HG03280 (cell line): ENCODE measurements around the gene FRMD4A.

Experiments used
- ATAC-seq: cut with Tn5 transposase; IDR thresholded peaks from one replicate; pipeline ENCODE4 v1.9.1; 2021; ENCODE audit warnings: mild to moderate bottlenecking, moderate library complexity; ENCODE audit not compliant: unreplicated experiment

FRMD4A gene

DNA sequence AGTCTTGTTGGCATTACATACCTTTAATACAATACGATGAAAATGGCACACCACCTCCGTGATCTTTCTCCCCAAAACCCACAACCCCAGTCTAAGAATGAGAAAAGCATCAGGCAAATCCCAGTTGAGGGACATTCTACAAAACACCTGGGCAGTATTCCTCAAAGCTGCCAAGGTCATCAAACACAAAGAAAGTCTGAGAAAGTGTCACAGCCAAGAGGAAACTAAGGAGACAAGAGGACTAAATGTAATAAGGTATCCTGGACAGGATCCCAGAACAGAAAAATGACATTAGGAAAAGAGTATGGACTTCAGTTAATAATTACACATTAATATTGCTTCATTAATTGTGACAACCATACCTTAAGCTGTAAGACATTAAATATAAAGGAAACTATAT, 14.5 kb upstream of the FRMD4A start:
- no peak for ATAC-seq

DNA sequence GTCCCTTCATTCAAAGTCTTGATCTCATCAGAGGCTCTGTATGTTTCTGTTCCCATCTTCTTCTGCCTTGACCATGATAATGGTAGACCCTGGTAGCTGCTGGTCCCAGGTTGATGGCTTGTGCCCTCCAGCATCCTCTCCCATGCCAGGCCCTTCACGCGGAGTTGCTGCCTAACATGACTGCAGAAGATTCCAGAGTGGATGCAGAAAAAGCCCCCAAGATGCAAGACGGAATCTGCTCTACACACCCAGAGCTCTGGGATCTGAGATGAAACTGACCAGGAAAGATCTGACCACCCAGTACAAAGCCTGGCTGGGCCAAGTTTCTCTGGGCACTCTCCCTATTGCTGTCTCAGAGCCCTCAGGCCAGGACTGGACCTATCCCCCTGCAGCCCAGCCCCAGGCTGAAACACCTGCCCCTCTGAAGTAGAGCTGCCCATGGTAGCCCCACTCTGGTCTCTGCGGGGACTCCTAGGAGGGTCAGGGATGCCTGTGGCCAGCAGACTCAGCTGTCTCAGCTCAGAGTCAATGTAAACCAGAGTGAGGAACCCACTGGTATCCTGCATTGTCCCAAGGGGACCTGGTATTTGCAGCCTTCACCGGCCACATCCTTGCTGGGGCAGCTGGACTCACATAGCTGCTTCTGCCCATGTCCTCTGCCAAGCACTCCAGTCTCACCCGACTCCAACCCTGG, 9.5 kb upstream of the FRMD4A start:
- no peak for ATAC-seq

DNA sequence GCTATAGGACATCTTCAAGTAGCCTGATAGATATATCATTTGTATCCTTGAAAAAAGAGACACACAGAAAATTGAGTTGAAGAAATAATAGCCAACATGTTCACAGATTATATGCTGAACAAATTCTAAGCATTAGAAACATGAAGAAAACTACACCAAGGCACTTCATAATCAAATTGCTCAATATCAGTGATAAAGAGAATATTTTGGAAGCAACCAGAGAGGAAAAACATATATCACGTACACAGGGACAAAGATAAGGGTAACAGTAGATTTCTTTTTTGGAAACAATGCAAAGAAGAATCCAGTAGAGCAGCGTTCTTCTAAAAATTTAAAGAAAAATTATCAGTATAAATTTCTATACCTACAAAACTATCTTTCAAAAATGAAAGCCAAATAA, 6.0 kb upstream of the FRMD4A start:
- no peak for ATAC-seq

DNA sequence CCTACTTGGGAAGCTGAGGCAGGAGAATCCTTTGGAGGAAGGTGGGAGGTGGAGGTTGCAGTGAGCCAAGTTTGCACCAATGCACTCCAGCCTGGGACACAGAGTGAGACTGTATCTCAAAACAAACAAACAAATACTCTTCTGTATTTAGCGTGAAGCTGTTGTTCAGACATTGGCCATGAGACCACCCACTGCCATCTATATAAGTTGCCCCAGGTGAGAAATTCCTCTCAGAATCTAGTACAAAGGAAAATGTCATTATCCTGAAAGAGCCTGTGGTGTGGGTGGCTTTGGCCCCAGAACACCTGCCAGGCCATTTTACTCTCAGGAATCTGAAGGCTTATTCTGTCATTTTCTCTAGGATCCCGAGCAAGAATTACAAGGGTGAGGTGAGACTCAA, 4.0 kb upstream of the FRMD4A start:
- ATAC-seq: no peak

DNA sequence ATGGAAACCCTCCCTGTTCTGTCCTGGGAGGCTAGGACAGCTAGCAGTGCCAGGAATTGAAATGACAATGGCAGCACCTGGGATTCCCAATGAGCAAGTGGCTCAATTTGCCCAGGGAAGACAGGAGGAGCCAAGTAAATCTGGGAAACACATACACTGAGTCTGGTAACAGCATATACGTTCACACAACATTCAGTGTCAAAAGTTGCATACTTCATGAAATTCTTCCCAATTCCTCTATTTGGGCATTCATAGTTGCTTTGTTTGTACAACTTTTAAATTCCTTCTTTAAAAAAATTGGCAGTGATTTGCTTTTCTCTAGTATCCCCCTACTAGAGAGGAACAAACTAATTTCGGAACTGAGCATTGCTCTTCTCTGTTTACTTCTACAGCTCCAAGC, 2.9 kb upstream of the FRMD4A start:
- ATAC-seq: no peak

DNA sequence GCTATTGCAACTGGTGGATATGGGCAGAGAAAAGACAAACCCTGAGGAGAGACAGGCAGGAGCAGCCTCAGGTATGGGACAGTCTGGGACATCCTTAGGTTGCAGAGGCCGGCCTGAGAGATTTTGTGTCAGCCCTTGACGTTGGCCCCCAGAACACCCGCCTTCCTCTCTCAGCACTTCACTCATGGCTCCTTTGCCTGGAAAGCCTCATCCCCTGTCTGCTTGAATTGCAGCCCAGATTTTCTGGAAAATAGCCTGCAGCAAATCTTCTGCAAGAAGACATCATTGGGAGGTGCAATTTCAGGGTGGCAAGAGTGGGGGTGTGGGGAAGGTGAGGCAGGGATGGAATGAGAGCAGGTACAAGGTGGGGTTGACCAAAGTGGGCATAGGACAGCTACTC, 2.2 kb upstream of the FRMD4A start:
- ATAC-seq: no peak

DNA sequence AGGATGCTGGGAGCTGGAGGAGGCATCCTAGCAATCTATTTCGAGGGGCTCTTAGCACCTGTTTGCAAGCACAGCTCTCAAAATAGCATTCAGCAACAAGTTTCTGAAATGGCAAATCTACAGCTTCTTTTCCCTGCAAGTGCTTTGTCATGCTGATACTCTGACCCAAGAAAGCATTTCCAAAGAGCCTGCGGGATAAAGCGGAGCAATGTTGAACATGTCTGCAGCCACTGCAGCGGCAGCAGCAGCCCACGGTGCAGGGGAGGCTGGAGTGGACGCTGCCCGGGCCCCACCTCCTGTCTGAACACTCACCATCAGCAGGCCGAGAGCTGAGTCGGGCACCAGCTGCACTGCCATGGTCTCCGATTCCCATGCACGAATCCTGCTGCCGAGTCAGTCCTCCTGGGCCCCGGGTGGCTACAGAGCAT, 964 bp downstream of the FRMD4A start:
- no peak for ATAC-seq

DNA sequence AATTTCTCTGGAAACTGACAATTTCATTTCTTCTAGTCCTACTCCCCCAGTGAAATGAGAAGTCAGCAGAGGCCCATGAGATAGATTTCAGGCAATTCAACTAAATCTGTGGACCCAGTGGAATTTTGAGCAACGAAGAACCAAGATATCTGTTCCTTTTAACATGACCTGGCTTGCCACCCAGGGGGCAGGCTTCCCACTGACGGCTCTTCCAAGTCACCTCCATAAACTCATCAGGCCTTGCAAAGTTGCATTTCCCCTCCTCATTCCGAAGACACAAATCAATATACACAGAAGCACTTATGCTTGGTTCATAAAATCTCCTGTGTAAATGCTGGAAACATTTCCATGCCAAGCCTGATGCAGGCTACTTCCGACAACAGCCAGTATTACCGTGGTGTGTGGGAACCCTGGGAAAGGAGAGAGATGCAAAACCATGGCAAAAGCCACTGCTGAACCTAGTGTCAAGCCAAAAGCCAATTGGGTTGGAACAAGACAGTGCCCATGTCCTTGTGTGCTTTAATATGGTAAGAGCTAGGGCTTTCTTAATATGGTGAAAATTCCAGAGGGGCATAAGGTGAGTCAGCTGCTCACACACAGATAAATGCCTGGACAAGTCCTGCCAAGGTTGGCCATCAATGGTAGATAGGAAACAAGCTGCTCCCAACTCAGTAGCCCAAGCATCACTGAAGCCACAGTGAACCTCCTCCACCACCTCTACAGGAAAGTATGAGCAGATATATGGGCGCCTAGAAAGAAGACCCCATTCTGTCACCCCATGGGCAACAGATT, 1.6 kb downstream of the FRMD4A start:
- no peak for ATAC-seq

DNA sequence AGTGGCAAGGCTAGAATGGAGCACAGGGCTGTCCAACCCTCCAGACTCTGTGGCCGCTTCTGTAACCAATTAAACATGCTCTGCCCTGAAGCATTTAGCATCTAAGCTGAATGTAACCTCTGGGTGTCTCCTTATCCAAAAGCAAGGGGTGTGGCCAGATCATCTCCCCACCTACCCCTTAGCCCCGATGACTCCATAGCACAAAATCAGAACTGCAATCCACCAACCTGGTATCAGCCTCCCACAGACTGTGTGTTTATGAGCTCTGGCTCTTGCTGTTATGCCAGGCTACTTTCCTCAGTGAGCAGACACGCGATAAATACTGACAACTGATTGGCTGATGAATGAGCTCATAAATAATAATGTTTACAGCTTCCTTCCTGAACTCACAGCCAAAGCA, 3.2 kb downstream of the FRMD4A start:
- ATAC-seq: no peak

DNA sequence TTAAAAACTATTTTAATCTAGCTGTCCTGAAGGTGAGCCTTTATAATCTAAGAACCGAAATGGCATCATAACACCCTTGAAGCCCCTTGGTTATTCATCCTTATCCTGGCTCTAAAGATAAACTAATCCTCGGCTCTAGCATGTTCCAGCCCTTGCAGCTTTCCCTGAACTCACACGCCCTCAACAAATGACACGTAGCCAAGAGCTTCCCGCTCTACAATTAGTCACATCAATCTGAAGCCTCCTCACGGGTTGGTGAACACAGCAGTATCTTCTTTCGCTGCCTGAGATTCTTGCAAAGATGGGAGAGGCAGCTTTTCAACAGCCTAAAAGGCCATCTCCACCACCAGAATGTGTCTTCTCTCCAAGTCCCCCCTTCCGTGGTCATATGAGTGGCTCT, 4.1 kb downstream of the FRMD4A start:
- ATAC-seq: no peak

DNA sequence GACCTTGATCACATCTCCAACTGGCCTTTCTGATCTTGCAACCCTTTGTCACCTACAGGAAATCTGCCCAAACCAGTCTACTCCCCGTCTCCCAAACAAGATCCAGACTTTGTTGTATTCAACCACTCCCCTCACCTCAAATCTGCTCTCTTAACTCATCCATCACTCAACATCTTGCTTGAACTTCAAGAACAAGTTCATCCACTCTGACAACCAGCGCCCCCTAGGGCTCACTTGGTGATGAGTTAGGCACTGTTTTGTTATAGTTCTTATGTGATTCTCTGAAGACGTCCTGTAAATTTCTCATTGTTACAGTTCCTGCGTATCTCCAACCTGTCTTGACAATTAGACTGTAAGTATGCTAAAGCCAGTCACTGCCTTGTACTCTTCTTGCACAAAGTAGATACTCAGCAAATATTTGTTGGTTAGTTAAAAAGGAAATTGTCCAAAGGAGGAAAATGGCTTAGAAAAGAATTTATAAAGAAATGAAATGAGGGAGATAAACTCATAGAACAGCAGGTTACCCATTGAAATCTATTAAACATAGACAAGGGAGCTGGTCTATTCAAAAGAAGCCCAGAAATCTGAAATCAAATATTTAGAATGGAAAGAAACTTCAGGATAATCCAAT, 5.3 kb downstream of the FRMD4A start:
- no peak for ATAC-seq

DNA sequence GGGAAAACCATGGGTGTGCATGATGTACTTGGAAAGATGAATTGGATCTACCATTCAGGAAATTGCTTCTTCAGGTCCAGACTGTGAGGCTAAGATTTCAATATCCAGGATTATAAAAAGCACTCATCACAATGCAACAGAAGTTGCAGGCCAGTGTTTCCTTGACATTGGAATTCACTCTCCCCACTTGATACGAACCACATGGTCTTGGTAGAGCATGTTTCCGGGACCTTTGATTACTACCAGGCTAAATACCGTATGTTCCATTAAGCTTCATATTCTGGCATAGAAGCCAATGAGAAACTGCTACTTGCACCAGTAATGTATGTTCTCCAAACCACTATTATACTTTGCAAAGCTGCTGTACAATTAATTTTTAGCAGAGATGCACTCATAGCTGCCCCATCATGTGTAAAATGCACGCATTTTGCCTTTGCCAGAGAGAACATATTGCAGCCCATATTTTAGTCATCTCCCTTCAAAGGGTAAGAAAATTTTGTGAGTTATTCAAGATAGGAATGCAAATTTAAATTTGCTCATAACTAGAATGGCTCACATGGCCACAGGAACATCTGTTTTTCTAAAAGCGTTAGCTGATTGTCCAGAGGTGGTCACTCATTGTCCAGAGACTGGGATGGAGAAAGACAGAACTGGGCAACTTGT, 8.1 kb downstream of the FRMD4A start:
- ATAC-seq: no peak

DNA sequence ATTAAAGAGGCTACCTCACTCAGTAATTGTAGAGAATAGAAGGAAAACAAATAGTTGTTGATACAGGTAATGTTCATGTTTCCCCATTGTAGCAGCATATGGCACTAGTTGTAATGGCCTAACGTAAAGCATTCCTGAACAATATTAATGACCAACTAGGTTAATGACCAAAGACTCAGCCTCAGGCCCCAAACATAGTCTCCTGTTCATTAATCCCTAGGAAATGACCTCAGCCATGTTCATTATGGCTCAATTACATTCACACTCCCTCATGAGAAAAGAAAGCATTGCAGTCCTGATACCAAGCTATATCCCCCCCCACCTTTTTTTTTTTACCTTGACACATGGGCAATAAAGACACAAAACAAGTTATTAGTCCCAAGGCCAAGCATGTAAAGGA, 12.7 kb downstream of the FRMD4A start:
- ATAC-seq: no peak

DNA sequence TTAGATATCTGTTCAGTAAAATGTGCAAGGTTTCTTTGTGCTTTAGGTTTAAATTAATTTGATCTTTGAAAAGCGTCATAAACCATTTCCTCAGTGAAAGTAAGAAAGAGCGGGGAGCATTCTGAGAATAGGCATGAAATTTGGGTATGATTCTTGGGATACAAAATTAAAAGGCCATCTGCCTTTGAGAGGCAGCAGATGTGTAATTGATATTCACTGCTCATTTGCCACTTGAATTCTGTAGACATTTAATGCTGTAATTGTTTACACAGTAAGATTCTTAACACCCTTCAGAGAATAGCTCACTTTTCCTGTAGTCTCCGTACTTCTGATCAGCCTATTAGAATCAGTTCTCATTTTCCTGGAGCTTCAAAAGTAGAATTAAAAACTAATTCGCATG, 18.7 kb downstream of the FRMD4A start:
- no peak for ATAC-seq

DNA sequence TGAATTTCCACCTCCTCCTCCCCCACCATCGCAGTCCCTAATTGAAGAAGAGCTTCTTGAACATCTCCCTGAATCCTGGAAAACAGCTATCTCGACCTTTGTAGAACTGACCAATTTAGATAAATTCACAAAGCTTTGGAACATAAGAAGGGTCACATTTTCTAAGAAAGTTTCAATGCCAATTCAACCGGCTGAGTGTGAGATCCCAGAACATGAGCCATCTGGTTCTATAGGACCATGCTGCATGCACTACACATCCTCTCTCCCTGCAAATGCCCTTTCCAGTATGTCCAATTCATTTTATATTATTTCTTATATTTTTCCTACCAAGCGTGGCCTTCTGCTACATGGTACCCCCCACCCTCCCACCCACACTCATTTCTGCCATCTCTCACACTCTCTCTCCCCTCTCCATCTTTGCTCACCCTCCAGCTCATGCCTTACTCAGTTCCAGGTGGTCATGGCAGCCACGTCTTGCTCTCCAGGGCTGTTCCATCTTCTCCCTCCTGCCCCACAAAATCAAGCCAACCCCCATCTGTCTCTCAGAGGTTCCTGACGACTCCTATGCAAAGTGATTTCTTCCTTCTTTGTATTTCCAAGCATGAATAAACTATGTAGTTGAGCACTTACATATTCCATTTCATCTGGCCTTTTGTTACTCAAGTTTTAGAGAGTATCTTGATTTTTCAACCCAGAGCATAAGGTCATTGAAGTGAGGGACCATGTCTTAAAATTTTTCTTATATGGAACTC, 19.3 kb downstream of the FRMD4A start:
- ATAC-seq: no peak

DNA sequence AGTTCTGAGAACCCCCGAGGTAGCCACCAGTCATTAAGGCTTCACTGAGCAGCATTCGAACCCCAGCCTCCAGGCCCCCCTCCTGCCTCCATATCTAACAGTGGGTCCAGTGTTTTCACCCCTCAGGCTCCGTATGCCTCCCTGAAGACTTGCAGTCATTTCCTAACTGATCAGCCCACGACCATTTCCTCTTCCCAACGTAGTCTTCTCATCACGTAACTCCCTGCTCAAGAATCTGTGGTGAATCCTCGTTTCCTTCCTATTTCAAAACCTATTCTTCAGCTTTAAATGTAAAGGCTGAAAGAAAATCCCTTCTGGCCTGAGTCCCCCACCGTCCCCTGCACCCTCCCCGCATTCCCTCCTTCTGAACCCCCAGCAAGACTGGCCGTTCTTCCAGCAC, 21.1 kb downstream of the FRMD4A start:
- no peak for ATAC-seq

DNA sequence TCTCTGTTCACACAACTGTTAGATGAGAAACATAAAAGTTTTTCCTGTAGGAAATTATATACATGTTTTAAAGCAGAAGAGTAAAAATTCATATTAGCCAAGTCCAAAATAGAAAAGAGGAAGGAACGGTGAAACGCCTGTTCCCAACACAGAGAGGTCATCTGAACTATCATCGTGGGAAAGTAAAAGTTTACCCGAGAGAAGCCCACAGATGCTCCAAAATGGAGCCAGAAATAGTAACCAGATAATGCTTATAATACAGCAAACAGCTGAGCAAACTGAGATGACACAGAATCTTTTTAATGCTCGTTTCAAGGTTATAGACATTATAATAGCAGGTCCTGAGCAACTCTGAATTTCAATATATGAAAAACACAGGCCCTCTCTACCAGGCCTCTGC, 24.5 kb downstream of the FRMD4A start:
- no peak for ATAC-seq

DNA sequence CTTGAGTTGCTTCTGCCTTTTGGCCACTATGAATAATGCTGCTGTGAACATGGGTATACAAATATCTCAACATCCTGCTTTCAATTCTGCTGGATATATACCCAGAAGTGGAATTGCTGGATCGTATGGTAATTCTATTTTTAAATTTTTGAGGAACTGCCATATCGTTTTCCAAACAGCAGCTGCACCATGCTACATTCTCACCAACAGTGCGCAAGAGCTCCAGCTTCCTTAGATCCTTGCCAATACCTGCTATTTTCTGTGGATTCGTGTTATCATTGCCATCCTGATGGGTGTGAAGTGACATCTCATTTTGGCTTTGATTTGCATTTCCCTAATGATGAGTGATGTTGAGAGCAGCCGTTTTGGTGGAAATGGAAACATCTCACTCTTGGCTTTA, 26.7 kb downstream of the FRMD4A start:
- no peak for ATAC-seq

DNA sequence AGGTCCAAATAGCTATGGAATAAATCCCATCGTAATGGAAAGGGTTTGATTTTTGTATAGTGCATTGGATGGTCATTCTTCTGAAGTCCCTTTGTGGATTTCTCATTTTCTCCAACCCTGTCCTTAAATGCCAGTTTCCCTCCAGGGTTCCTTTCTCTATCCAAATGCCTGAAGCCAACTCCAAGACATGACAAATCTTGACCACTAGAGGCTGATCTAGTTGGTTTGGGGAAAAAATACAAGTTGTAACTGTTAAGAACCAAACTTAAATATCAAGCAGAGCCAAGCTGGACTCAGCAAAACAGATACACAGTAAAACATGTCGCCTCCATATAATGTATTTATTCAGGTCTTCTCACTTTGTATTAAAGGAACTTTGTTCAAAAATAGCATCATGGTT, 28.7 kb downstream of the FRMD4A start:
- ATAC-seq: no peak

DNA sequence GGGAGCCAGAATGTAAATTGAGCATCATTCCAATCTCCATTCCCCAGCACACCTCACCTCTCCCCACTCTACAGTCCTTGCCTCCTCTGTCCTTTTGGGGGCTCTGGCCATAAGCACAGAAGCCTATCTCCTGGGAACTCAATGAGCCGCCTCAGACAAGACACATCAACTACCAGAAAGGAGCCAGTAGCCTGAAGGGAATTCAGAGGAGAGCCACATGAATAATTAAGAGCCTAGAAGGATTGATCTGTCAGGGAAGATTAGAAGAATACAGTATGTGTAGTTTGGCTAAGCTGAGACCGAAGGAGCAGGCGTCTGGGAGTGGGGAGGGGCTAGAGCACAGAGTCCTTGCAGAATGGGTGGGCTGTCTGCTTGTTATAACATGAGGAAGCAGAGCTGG, 31.2 kb downstream of the FRMD4A start:
- no peak for ATAC-seq
